ENCODE measurements around the gene C6orf136. TPM values are rescaled to one million over a fixed set of nuclear protein-coding genes. Genes with fewer than 3 reads are reported as not detected.

The C6orf136 gene
- total RNA-seq, 1 donor from 2014 or later, result 12.0 TPM

GRCh38 chr6:30686009-30686907 is 39.3 kb downstream of the C6orf136 start, which contains the start of gene PPP1R18:
Gene PPP1R18, minus strand, starts transcription at chr6:30686645. Its CDS starts 627 bp downstream, at chr6:30686018.
- H3K36me3 Mint-ChIP-seq, result no peaks in the 10 kb centered on the region
- DNase-seq (ENCODE audit: low spot score in 2 of 2, unreplicated experiment in 2 of 2), result no peak
- H3K4me3 Mint-ChIP-seq, result peak within 1 kb of the TSS; percentile 81
- H3K27ac Mint-ChIP-seq, result peak within 1 kb of the TSS; percentile 92
- no peak for TF ChIP-seq CTCF (IDR thresholded peaks at IDR 0.05; ENCODE audit: unreplicated experiment)
- no peaks in the 10 kb centered on the region for H3K27me3 Mint-ChIP-seq (ENCODE audit: low read depth)
- H3K9me3 Mint-ChIP-seq, result no peaks in the 10 kb centered on the region
- peaks cover 76% of the 10 kb centered on the region for H3K4me1 Mint-ChIP-seq

GRCh38 chr6:30686908-30687658 is 40.1 kb downstream of the C6orf136 start:
- Mint-ChIP-seq H3K4me3 (peak overlapping the region; percentile 81), H3K27ac (peak overlapping the region; percentile 92), H3K9me3 (no peaks in the 10 kb centered on the region)

GRCh38 chr6:30687659-30688431 is 40.9 kb downstream of the C6orf136 start:
- Mint-ChIP-seq H3K27me3 (ENCODE audit: low read depth) (no peaks in the 10 kb centered on the region), H3K4me1 (peaks cover 71% of the 10 kb centered on the region), H3K4me3 (peak overlapping the region; percentile 81), H3K36me3 (no peaks in the 10 kb centered on the region), H3K27ac (peak overlapping the region; percentile 92), H3K9me3 (no peaks in the 10 kb centered on the region)
- no peak for DNase-seq (ENCODE audit: low spot score in 2 of 2, unreplicated experiment in 2 of 2)
- no peak for TF ChIP-seq CTCF (IDR thresholded peaks at IDR 0.05; ENCODE audit: unreplicated experiment)

More at GRCh38 chr6:30686908-30687658, 40.1 kb downstream of the C6orf136 start:
- no peaks in the 10 kb centered on the region for H3K36me3 Mint-ChIP-seq
- H3K4me1 Mint-ChIP-seq, result peaks cover 76% of the 10 kb centered on the region
- peak; percentile 72 to 82 for DNase-seq (ENCODE audit: low spot score in 2 of 2, unreplicated experiment in 2 of 2)
- no peaks in the 10 kb centered on the region for H3K27me3 Mint-ChIP-seq (ENCODE audit: low read depth)
- no peak for TF ChIP-seq CTCF (IDR thresholded peaks at IDR 0.05; ENCODE audit: unreplicated experiment)

GRCh38 chr6:30688569-30688968 is 41.6 kb downstream of the C6orf136 start:
- no peaks in the 10 kb centered on the region for H3K9me3 Mint-ChIP-seq
- peak overlapping the region; percentile 81 for H3K4me3 Mint-ChIP-seq
- H3K27me3 Mint-ChIP-seq (ENCODE audit: low read depth), result no peaks in the 10 kb centered on the region
- TF ChIP-seq CTCF (IDR thresholded peaks at IDR 0.05; ENCODE audit: unreplicated experiment), result no peak
- H3K36me3 Mint-ChIP-seq, result no peaks in the 10 kb centered on the region
- peaks cover 63% of the 10 kb centered on the region for H3K4me1 Mint-ChIP-seq
- DNase-seq (ENCODE audit: low spot score in 2 of 2, unreplicated experiment in 2 of 2), result no peak
- H3K27ac Mint-ChIP-seq, result peak overlapping the region; percentile 92

Measured in mesothelial cell of epicardium (in vitro differentiated cells).